NCI-H146 treated with DMSO at 0.1 percent for 48 hours (cell line): ENCODE data around the gene ZFAND4.
"Not testable (repeated sequence)": the region's sequence is repeated elsewhere in the genome, so short reads cannot be mapped to it uniquely, and the experiment has no call there.

ENCODE experiments used
- DNase-seq: peaks from one replicate; lab custom pipeline; 2025; ENCODE audit not compliant: unreplicated experiment; lab: John Stamatoyannopoulos, UW

The ZFAND4 gene

DNA sequence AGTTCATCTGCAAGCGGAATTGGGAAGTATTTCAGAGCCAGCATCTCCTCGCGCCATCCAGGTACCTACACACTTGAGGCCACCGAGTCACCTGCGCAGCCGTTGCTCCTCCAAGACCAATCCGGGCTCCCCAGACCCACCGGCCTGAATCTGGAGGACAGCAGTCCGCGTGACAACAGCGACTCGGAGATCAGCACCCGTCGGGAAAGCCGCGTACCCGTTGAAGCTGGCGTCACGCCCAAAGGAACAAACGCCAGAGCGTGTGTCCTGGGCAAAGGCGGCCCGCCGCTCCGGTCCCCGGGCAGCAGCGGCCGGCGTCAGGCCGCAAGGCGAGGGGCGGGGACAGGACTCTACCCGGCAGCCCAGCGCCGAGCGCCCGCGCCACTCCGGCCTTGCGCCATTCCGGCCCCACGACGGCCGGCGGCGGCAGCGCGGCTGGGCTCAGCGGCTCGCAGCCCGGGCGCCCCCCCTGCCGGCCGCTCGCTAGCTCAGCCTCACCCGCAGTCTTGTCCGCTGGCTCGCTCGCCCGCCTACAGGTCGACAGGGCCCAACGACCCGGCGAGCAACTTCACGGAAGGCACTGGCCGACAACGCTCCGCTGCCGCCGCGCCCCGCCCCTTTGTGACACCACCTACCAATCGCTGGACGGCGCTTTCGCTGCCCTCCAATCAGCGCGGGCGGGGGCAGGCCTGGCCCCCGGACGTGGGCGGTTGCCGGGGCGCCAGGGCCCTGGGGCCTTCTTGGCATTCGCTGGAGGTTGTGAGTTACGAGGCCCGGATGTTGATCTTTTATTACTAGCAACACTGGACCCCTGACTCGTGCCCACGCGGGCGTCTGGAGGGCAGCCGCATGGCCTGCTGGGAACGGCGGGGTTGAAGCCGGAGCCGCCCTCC lies at the start of gene ZFAND4:
TSS of gene ZFAND4 (minus strand) at position 592 of the 893 bp plus-strand sequence. CDS start 9,047 bp downstream, outside the sequence.
- DNase-seq = peak; percentile 90

DNA sequence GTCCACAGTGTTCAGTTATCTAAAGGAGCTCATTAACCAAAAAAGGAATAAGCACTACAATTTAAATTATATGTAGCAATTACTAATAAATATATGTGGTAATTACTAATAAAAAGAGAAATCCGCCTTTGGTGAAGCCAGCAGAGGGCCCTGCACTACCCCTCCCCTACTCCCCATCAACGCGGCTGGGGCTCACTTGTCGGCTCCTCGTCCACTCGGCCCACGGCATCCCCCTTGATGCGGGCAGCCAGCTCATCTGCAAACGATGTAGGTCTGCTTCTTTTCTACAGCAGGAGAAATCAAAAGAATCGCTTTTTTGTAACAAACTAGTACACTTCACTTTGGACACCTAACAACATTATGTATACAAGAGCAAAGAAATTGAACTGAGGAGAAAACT lies 48.9 kb upstream of the ZFAND4 start:
- DNase-seq = not testable (repeated sequence)

DNA sequence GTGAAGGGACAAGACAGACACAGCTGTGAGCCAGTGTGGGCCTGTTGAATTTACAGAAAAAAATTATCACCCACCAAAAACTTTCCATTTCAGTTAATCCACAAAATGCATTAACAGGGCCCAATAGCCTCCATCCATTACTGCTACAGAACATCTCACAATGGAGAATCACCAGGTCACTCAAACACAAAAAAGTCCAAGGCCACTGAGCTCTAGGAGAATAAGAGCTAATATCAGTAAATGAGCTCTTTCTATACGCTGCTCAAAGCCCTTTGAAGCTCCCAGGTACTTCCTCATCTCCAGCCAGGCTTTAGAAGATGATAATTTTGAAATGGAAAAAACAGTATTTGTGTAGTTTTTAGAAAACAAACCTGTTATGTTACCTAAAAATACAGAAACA lies 45.1 kb upstream of the ZFAND4 start:
- not testable (repeated sequence) for DNase-seq

DNA sequence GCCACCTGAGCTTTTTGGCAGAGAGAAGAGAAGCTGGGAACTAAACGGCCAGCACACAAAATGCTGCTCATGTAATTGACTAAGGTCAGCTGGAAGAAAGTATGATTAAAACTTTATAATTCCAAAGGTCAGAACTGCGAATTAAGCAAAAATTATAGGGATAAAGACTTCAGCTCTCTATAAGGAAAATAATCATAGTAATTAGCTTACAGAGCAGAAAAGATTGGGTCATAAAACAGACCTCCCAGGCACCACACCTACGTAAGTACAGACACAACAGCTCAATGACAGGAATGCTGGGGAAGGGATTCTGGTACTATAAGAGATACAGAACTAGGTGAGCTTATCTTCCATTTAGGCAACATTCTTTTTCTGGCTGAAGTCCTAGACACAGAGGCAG lies 44.5 kb upstream of the ZFAND4 start:
- not testable (repeated sequence) for DNase-seq

DNA sequence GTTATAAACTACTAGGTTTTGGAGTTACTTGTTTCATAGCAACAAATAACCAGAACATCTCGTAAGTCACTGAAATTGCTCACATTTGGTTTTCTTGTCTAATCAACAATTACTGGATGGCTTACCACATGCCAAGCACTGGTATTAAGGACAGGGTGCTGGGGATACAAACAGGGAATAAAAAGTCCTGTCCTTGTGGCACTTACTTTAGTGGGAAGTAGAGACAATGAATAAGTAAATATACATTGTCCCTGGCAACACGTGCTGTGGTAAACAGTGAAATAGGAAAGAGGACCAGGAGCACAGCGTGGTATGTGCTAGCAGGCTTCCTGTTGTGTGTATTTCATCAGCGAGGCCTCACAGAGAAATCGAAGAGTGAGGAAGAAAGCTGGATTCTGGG lies 38.7 kb upstream of the ZFAND4 start:
- DNase-seq = not testable (repeated sequence)

DNA sequence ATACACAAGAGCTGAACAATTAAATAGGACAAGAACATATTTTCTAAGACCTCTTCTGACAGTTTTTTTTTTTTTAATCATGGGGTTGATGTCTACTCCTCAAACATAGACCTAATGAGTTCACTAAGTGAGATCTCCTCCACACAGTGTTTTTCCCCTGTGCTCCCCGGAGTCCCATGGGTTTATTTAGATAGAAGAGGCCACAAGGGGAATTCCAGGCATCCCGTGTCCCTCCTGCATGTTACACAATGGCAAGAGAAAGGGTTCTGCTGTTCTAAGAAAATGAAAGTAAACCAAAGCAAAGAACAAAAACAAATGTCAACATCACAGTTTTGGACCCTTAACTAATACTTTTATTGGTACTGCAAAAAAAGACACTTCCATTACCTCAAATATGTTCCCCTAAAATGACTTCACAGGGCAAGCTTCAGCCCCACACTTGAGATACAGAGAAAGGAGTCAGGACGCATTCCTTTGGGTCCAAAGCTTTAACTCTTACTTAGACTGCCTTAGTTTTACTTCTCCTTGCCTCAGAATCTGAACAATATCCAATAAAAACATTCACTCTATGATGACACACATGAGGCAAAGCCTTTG lies 37.7 kb upstream of the ZFAND4 start:
- not testable (repeated sequence) for DNase-seq

DNA sequence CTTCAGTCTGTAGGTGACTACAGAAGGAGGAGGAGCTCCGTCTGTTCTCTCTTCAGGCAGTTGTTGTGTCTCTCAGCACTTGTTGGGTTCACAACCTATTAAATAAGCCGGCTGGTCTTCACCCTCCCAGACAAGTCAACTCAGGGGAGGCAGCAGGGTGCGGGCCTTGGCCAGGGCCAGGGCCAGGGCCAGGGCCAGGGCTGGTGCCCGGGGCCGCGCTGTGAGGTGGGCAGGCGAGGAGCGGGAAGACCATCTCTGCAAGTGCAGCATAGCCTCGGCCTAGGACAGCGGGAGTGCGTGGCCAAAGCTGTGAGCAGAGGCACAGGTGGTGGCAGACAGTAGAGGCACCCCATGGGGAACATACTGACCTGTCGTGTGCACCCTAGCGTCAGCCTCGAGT lies 5.9 kb upstream of the ZFAND4 start:
- DNase-seq = not testable (repeated sequence)

DNA sequence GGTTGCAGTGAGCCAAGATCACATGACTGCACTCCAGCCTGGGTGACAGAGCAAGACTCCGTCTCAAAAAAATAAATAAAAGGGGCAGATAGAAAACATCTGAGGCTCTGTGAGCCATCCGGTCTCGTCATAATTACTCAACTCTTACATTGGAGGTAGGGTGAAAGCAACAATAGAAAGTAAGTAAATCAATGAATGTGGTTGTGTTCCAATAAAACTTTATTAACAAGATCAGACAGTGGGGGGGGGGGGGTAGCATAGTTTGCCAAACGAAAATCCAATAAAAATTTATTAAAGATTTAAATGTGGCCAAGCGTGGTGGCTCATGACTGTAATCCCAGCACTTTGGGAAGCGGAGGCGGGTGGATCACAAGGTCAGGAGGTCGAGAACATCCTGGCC lies 2.8 kb upstream of the ZFAND4 start:
- no peak for DNase-seq

DNA sequence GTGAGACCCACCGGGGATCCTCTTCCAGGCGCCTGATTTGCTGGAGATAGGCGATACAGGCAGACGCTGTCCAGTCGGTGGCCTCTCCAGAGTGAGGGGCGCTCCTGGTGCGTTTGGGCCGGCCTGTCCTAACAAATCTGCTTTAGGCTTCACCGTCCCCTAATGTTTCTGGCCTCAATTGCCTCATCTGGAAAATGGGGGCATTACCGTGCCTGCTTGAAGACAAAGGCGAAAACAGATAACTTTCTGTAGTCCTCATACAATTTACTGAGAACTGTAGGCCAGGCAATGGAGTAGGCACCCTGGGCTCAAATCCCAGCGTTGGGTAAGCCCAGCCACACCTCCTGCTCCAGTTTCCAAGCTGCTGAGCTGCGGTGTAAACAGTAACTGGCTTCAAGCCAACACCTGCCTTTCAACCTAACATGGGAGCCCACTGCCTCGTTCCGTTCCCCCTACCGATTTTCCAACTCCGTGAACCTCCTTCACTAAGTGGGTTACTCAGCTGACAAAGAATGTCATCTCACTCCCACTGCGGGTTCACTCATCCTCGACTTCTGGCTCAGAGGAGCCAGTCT lies 589 bp upstream of the ZFAND4 start:
- no peak for DNase-seq

DNA sequence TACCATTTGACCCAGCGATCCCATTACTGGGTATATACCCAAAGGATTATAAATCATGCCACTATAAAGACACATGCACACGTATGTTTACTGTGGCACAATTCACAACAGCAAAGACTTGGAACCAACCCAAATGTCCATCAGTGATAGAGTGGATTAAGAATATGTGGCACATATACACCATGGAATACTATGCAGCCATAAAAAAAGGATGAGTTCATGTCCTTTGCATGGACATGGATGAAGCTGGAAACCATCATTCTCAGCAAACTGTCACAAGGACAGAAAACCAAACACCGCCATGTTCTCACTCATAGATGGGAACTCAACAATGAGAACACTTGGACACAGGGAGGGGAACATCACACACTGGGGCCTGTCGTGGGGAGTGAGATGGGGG lies 1.3 kb downstream of the ZFAND4 start:
- not testable (repeated sequence) for DNase-seq

DNA sequence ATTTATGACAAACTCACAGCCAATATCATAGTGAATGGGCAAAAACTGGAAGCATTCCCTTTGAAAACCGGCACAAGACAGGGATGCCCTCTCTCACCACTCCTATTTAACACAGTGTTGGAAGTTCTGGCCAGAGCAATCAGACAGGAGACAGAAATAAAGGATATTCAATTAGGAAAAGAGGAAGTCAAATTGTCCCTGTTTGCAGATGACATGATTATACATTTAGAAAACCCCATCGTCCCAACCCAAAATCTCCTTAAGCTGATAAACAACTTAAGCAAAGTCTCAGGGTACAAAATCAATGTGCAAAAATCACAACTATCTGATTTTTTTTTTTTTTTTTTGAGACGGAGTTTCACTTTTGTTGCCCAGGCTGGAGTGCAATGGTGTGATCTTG lies 2.7 kb downstream of the ZFAND4 start:
- not testable (repeated sequence) for DNase-seq

DNA sequence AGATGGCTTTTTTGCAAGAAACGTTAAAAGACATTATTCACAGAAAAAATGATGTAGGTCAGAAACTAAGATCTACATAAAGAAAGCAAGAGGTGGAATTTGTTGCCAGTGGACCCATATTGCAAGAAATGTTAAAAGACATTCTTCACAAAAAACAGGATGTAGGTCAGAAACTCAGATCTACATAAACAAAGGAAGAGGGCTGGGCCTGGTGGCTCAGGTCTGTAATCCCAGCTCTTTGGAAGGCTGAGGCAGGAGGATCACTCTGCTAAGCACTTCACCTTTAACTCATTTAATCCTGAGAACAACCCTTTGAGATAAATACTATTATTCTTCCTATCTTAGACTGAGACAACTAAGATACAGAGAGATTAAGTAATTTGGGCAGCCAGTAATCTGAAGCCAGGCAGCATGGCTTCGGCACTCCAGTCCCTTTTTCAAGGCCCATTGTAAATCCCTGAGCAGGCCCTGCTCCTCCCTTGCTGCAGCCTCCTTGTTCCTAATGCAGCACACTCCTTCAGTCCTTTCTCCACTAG lies 11.6 kb downstream of the ZFAND4 start:
- DNase-seq = no peak

DNA sequence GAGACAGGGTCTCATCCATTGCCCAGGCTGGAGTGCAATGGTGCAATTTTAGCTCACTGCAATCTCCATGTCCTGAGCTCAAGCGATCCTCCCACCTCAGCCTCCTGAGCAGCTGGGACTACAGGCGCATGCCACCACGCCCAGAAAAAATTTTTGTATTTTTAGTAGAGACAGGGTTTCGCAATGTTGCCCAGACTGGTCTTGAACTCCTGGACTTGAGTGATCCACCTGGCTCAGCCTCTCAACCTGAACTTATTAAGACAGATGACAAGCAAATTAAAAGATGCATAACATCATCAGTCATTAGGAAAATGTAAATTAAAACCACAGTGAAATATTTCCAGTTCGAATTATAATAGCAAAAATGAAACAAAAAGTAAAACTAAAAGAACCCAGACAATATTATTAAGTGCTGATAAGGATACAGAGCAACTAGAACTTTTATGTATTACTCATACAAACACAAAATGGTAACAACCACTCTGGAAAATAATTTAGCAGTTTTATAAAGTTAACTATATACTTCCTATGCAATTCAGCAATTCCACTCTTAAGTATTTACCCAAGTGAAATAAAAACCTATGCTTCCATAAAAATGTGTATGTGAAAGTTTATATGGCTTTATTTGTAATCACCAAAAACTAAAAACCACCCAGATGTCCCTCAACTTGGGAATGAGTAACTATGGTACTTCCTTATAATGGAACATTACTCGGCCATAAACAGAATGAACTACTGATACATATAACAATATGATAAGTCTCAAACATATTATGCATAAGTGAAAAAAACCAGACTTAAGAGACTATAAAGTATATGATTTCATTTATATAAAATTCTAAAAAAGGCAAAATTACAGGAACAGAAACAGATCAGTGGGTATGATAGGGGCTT lies 15.3 kb downstream of the ZFAND4 start:
- no peak for DNase-seq

DNA sequence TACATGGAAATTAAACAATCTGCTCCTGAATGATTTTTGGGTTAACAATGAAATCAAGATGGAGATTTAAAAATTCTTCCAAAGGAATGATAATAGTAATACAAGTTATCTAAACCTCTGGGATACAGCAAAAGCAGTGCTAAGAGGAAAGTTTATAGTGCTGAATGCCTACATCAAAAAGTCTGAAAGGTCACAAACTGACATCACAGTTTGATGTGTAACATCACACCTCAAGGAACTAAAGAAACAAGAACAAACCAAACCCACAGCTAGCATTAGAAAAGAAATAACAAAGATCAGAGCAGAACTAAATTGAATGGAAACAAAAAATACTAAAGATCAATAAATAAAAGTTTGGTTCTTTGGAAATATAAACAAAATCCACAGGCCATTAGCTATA lies 17.4 kb downstream of the ZFAND4 start:
- no peak for DNase-seq

DNA sequence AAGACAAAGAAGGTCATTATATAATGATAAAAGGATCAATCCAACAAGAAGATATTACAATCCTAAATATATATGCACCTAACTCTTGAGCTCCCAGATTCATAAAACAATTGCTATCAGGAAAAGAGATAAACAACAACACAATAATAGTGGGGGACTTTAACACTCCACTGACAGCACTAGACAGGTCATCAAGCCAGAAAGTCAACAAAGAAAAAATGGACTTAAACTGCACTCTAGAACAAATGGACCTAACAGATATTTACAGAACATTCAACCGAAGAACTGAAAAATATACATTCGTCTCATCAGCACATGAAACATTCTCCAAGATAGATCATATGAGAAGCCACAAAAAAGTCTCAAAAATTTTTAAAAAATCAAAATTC lies 17.8 kb downstream of the ZFAND4 start:
- DNase-seq = not testable (repeated sequence)

DNA sequence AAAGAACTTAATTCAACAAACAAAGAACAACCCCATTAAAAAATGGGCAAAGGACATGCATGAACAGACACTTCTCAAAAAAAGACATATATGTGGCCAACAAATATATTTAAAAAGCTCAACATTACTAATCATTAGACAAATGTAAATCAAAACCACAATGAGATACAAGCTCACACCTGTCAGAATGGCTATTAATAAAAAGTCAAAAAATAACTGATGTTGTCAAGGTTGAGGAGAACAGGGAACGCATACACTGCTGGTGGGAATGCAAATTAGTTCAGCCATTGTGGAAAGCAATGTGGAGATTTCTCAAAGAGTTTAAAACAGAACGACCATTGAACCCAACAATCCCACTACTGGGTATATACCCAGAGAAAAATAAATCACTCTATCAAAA lies 19.1 kb downstream of the ZFAND4 start:
- no peak for DNase-seq

DNA sequence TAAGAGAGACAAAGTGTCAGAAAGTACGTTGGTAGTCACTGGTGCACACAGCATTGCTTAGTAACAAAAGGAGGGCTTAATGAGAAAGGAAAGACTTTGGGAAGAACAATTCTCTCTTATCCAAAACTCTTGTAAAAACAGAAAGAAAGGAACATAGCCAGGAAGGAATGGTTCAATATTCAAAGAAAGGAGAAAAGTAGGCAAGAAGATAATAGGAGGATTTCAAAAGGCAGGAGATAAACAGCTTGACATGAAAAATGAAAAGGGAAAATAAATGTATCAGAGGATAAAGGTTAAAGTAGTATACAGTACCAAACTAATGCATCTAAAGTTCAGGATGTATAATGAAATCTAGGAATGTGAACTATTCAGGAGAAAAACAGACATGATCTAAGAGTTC lies 20.1 kb downstream of the ZFAND4 start:
- no peak for DNase-seq

DNA sequence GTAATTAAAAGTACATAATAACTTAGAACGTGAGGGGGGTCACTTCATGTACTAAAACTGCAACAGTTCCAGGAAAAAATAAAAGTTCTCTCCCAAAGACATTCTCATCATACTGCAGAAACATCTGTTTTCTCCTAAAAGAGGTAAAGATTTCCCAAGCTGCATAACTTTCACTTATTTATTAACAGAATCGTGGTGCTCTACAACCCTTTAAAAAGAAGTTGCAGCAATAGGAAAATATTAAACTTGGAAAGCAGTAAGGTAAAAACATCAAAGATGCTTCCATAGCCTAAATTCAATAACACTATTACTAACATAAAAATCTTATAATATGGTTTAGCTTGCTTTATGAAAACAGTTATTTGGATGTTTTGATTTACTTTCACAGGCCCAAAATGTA lies 23.3 kb downstream of the ZFAND4 start:
- no peak for DNase-seq

DNA sequence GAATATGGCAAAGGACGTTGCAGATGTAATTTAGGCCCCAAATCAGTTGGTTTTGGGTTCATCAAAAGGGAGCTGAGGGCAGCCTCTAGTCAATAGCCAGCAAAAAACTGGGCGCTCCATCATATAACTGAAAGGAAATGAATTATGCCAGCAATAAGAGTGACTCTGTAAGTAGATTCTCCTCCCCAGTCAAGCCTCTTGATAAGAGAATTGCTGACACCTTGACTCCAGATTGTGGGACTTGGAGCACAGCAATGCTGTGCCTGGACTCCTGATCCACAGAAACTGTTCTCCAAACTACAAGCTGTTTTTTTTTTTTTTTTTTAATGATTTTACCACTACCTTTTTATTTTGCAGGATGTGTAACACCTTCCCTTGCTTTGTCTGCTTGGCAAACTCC lies 25.5 kb downstream of the ZFAND4 start:
- no peak for DNase-seq

DNA sequence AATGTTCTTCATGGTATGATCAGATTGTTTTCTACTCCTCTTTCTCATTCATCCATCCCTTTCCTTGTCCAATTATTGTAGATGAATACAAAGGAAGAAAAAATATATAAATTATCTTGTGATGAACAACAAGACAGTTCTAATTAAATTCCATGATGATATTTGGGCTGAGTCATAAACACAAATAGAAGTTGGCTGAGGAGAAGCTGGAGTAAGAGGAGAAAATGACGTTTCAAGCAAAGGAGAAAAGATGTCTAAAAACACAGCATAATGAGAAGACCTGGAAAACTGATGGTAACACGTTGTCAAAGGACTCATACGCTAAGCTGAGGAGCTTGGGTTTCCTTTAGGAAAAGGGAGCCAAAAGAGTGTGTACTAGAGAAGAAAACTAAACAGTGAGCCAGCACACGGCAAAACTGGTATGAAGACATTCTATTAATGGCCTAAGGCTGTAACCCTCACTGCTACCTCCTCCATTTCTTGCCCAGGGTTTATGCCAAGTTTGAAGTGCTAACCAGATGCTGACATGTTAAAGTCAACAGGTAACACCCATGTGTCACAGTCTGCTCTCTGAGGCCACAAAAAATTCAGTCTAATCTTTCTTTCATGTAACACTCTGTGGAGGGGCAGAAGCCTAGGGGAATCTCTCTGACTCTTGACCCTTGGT lies 26.1 kb downstream of the ZFAND4 start:
- no peak for DNase-seq
